ENCODE data around the gene STAT6.

DNA sequence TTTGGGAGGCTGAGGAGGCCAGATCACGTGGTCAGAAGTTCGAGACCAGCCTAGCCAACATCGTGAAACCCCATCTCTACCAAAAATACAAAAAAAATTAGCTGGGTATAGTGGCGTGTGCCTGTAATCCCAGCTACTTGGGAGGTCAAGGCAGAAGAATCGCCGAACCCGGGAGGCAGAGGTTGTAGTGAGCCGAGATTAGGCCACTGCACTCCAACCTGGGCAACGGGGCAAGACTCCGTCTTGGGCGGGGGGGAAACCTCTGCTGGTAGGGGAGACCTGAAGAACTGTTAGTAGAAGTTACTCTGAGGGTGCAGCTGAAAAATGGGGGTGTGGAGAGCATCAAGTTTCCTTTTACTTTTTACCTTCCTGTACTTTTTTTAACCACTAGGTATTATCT lies 14.9 kb upstream of the STAT6 start:
- TF ChIP-seq POLR2A (IDR thresholded peaks at IDR 0.05), result no peak
- no peak for TF ChIP-seq CTCF (IDR thresholded peaks at IDR 0.05)
- TF ChIP-seq EP300 (IDR thresholded peaks at IDR 0.05), result no peak
- no peak for TF ChIP-seq POLR2AphosphoS5 (IDR thresholded peaks at IDR 0.05)
